HUES48 (cell line): Measurements from ENCODE around the gene HDAC4.

Source experiments
- H3K27ac ChIP-seq: one replicate; pipeline ENCODE4 v1.7.0; 2013; ENCODE audit warnings: low read depth, low read length, inconsistent platforms
- H3K27me3 ChIP-seq: 2 replicates; pipeline ENCODE4 v1.6.1; 2013; ENCODE audit warnings: mild to moderate bottlenecking, low read length; ENCODE audit not compliant: control insufficient read depth, insufficient read depth
- H3K36me3 ChIP-seq: 2 replicates; pipeline ENCODE4 v1.6.1; 2013; ENCODE audit warnings: low read length; ENCODE audit not compliant: control insufficient read depth, insufficient read depth
- H3K4me1 ChIP-seq: 2 replicates; pipeline ENCODE4 v1.6.1; 2013; ENCODE audit warnings: mild to moderate bottlenecking, low read length; ENCODE audit not compliant: control insufficient read depth, insufficient read depth
- H3K4me3 ChIP-seq: 2 replicates; pipeline ENCODE4 v1.5.1; 2013; ENCODE audit warnings: mild to moderate bottlenecking, low read depth, low read length
- H3K9ac ChIP-seq: 2 replicates; pipeline ENCODE4 v1.6.1; 2013; ENCODE audit warnings: mild to moderate bottlenecking, low read depth, low read length, moderate library complexity
- H3K9me3 ChIP-seq: 2 replicates; pipeline ENCODE4 v1.6.1; 2013; ENCODE audit warnings: low read length; ENCODE audit not compliant: control insufficient read depth, insufficient read depth

Gene HDAC4

GRCh38 chr2:239277401-239278085, 123.3 kb downstream of the HDAC4 start:
- no peaks in the 10 kb centered on the region for H3K9me3 ChIP-seq
- H3K4me3 ChIP-seq: no peak overlapping the region
- H3K4me1 ChIP-seq: peaks cover 4% of the 10 kb centered on the region; the same call in 1 of the 2 replicates
- no peak overlapping the region for H3K9ac ChIP-seq
- no peaks in the 10 kb centered on the region for H3K27me3 ChIP-seq
- H3K36me3 ChIP-seq: no peaks in the 10 kb centered on the region
- H3K27ac ChIP-seq: no peak overlapping the region

- no peaks in the 10 kb centered on the region for H3K27me3 ChIP-seq
- no peaks in the 10 kb centered on the region for H3K36me3 ChIP-seq
- peaks cover 4% of the 10 kb centered on the region; the same call in 1 of the 2 replicates for H3K4me1 ChIP-seq
- no peak overlapping the region for H3K27ac ChIP-seq
- no peaks in the 10 kb centered on the region for H3K9me3 ChIP-seq
- H3K9ac ChIP-seq: no peak overlapping the region
- no peak overlapping the region for H3K4me3 ChIP-seq
These were observed 124.0 kb downstream of the HDAC4 start for GRCh38 chr2:239276851-239277250.

- no peaks in the 10 kb centered on the region for H3K9me3 ChIP-seq
- no peak overlapping the region for H3K27ac ChIP-seq
- no peaks in the 10 kb centered on the region for H3K36me3 ChIP-seq
- H3K4me1 ChIP-seq: peaks cover 4% of the 10 kb centered on the region; the same call in 1 of the 2 replicates
- H3K27me3 ChIP-seq: no peaks in the 10 kb centered on the region
- no peak overlapping the region for H3K4me3 ChIP-seq
- H3K9ac ChIP-seq: no peak overlapping the region
These were observed 124.7 kb downstream of the HDAC4 start for GRCh38 chr2:239275847-239276831.

GRCh38 chr2:239275044-239275685, 125.7 kb downstream of the HDAC4 start:
- Histone ChIP-seq H3K27ac (no peak overlapping the region), H3K9me3 (no peaks in the 10 kb centered on the region), H3K9ac (no peak overlapping the region), H3K27me3 (no peaks in the 10 kb centered on the region), H3K4me3 (no peak overlapping the region), H3K36me3 (no peaks in the 10 kb centered on the region), H3K4me1 (peaks cover 4% of the 10 kb centered on the region; the same call in 1 of the 2 replicates)

- Histone ChIP-seq H3K4me1 (peaks cover 4% of the 10 kb centered on the region; the same call in 1 of the 2 replicates), H3K27ac (no peak overlapping the region), H3K4me3 (no peak overlapping the region), H3K9me3 (no peaks in the 10 kb centered on the region), H3K36me3 (no peaks in the 10 kb centered on the region), H3K27me3 (no peaks in the 10 kb centered on the region), H3K9ac (no peak overlapping the region)
These were observed 126.3 kb downstream of the HDAC4 start for GRCh38 chr2:239274391-239275043.

GRCh38 chr2:239273280-239274234, 127.3 kb downstream of the HDAC4 start:
- no peaks in the 10 kb centered on the region for H3K36me3 ChIP-seq
- H3K4me3 ChIP-seq: no peak overlapping the region
- H3K27me3 ChIP-seq: no peaks in the 10 kb centered on the region
- peaks cover 7% of the 10 kb centered on the region; the same call in 1 of the 2 replicates for H3K4me1 ChIP-seq
- H3K27ac ChIP-seq: no peak overlapping the region
- H3K9ac ChIP-seq: no peak overlapping the region
- H3K9me3 ChIP-seq: no peaks in the 10 kb centered on the region

- Histone ChIP-seq H3K36me3 (no peaks in the 10 kb centered on the region), H3K9me3 (no peaks in the 10 kb centered on the region), H3K9ac (no peak overlapping the region), H3K27ac (no peak overlapping the region), H3K4me3 (no peak overlapping the region), H3K27me3 (no peaks in the 10 kb centered on the region), H3K4me1 (peaks cover 16% of the 10 kb centered on the region)
These were observed 128.2 kb downstream of the HDAC4 start for GRCh38 chr2:239272626-239273025.

GRCh38 chr2:239271882-239272281, 128.9 kb downstream of the HDAC4 start:
- Histone ChIP-seq H3K4me1 (peaks cover 18% of the 10 kb centered on the region), H3K36me3 (no peaks in the 10 kb centered on the region), H3K9ac (no peak overlapping the region), H3K27me3 (no peaks in the 10 kb centered on the region), H3K27ac (no peak overlapping the region), H3K9me3 (no peaks in the 10 kb centered on the region), H3K4me3 (no peak overlapping the region)

GRCh38 chr2:239271471-239271870, 129.3 kb downstream of the HDAC4 start:
- Histone ChIP-seq H3K4me1 (peaks cover 18% of the 10 kb centered on the region), H3K27me3 (no peaks in the 10 kb centered on the region), H3K4me3 (no peak overlapping the region), H3K27ac (no peak overlapping the region), H3K9ac (no peak overlapping the region), H3K9me3 (no peaks in the 10 kb centered on the region), H3K36me3 (no peaks in the 10 kb centered on the region)

- no peak overlapping the region for H3K27ac ChIP-seq
- H3K4me1 ChIP-seq: peaks cover 28% of the 10 kb centered on the region
- no peak overlapping the region for H3K4me3 ChIP-seq
- H3K9ac ChIP-seq: no peak overlapping the region
- H3K27me3 ChIP-seq: no peaks in the 10 kb centered on the region
- H3K9me3 ChIP-seq: no peaks in the 10 kb centered on the region
- no peaks in the 10 kb centered on the region for H3K36me3 ChIP-seq
These were observed 130.9 kb downstream of the HDAC4 start for GRCh38 chr2:239269916-239270315.
